ENCODE measurements around the gene NDUFB4. TPM values are rescaled to one million over a fixed set of nuclear protein-coding genes. Genes with fewer than 3 reads are reported as not detected.
A peak's percentile ranks its signal among the peaks of the same experiment; 100 is the strongest.

NDUFB4 gene
- total RNA-seq, 1 donor from 2014 or later: 129 TPM

GRCh38 chr3:120561251-120562045, 34.7 kb upstream of the NDUFB4 start:
- no peak for DNase-seq (ENCODE audit: extremely low spot score, unreplicated experiment)
- TF ChIP-seq CTCF (conservative IDR thresholded peaks at IDR 0.05): peak; percentile 94
- peak overlapping the region; percentile 48 for H3K27ac Mint-ChIP-seq
- peaks cover 18% of the 10 kb centered on the region for H3K4me1 Mint-ChIP-seq (ENCODE audit: unreplicated experiment)
- no peaks in the 10 kb centered on the region for H3K27me3 Mint-ChIP-seq
- H3K36me3 Mint-ChIP-seq: no peaks in the 10 kb centered on the region
- H3K4me3 Mint-ChIP-seq: peak overlapping the region; percentile 65
- H3K9me3 Mint-ChIP-seq: no peaks in the 10 kb centered on the region

- DNase-seq (ENCODE audit: extremely low spot score, unreplicated experiment): no peak
- no peaks in the 10 kb centered on the region for H3K9me3 Mint-ChIP-seq
- no peaks in the 10 kb centered on the region for H3K27me3 Mint-ChIP-seq
- no peak overlapping the region for H3K4me3 Mint-ChIP-seq
- no peaks in the 10 kb centered on the region for H3K36me3 Mint-ChIP-seq
- peaks cover 24% of the 10 kb centered on the region for H3K4me1 Mint-ChIP-seq (ENCODE audit: unreplicated experiment)
- H3K27ac Mint-ChIP-seq: peak overlapping the region; percentile 19
- TF ChIP-seq CTCF (conservative IDR thresholded peaks at IDR 0.05): no peak
These were observed 32.6 kb upstream of the NDUFB4 start for GRCh38 chr3:120563356-120564022.

- no peak for DNase-seq (ENCODE audit: extremely low spot score, unreplicated experiment)
- no peak overlapping the region for H3K4me3 Mint-ChIP-seq
- peaks cover 11% of the 10 kb centered on the region for H3K4me1 Mint-ChIP-seq (ENCODE audit: unreplicated experiment)
- TF ChIP-seq CTCF (conservative IDR thresholded peaks at IDR 0.05): no peak
- H3K9me3 Mint-ChIP-seq: no peaks in the 10 kb centered on the region
- no peaks in the 10 kb centered on the region for H3K36me3 Mint-ChIP-seq
- H3K27ac Mint-ChIP-seq: no peak overlapping the region
- no peaks in the 10 kb centered on the region for H3K27me3 Mint-ChIP-seq
These were observed 29.7 kb upstream of the NDUFB4 start for GRCh38 chr3:120566243-120566975.

- H3K4me1 Mint-ChIP-seq (ENCODE audit: unreplicated experiment): peaks cover 9% of the 10 kb centered on the region
- TF ChIP-seq CTCF (conservative IDR thresholded peaks at IDR 0.05): peak; percentile 62
- H3K9me3 Mint-ChIP-seq: no peaks in the 10 kb centered on the region
- H3K27me3 Mint-ChIP-seq: no peaks in the 10 kb centered on the region
- no peaks in the 10 kb centered on the region for H3K36me3 Mint-ChIP-seq
- no peak overlapping the region for H3K27ac Mint-ChIP-seq
- peak overlapping the region; percentile 58 for H3K4me3 Mint-ChIP-seq
- no peak for DNase-seq (ENCODE audit: extremely low spot score, unreplicated experiment)
These were observed 28.6 kb upstream of the NDUFB4 start for GRCh38 chr3:120567370-120568201.

GRCh38 chr3:120568202-120568531, 28.0 kb upstream of the NDUFB4 start:
- no peak for DNase-seq (ENCODE audit: extremely low spot score, unreplicated experiment)
- Mint-ChIP-seq H3K4me3 (no peak overlapping the region), H3K27me3 (no peaks in the 10 kb centered on the region), H3K36me3 (no peaks in the 10 kb centered on the region), H3K27ac (no peak overlapping the region), H3K9me3 (no peaks in the 10 kb centered on the region), H3K4me1 (ENCODE audit: unreplicated experiment) (peaks cover 9% of the 10 kb centered on the region)
- TF ChIP-seq CTCF (conservative IDR thresholded peaks at IDR 0.05): no peak
